HepG2 (cell line): ENCODE results near the gene CD7. TPM values are rescaled to one million over a fixed set of nuclear protein-coding genes. Genes with fewer than 3 reads are reported as not detected.

Experiments
- ATAC-seq: fragments of 200-7000 bp; cut with Tn5 transposase; 3 replicates; pipeline ENCODE4 v1.9.1; 2020; ENCODE audit warnings: mild to moderate bottlenecking, moderate library complexity
- BruUV-seq: library from RNA; stranded (reverse); fragments of 400-500 nt; replicated peaks from 2 replicates; lab custom pipeline; 2021; lab: Mats Ljungman, UMichigan
- CTCF ChIA-PET: fragments of 300-600 bp; formaldehyde crosslinking; extraction: SDS; loops from one replicate; lab custom pipeline; 2021; ENCODE audit warnings: low total read pairs, inconsistent platforms, low intra/inter-chr PET ratio; lab: Yijun Ruan, JAX
- POLR2A ChIA-PET: fragments of 350-600 bp; sonication (Branson Sonifier 250); formaldehyde crosslinking; loops from one replicate; lab custom pipeline; 2020; ENCODE audit warnings: antibody characterized with exemption, inconsistent platforms; lab: Yijun Ruan, JAX
- DNase-seq: peaks from one replicate; pipeline ENCODE4 v3.0.0-alpha.2; 2015; ENCODE audit warnings: low spot score
- FAIRE-seq: peaks from 3 replicates; lab custom pipeline; 2011; peaks lifted over from hg19 to GRCh38; lab: Jason Lieb, UNC
- H2AFZ ChIP-seq: one replicate; pipeline ENCODE4 v1.6.1; 2011; ENCODE audit warnings: low read length, inconsistent platforms
- H3K27ac ChIP-seq: fragments of 300-600 bp; 3 replicates; pipeline ENCODE4 v1.8.0; 2011; ENCODE audit warnings: mixed run types, mild to moderate bottlenecking, mixed read lengths, low read length, inconsistent platforms; ENCODE audit not compliant: insufficient read depth; ENCODE audit errors: extremely low read length
- H3K27me3 ChIP-seq, 2 experiments: fragments of 200-600 bp in 1 of 2; 2 replicates in 1 of 2; 3 replicates in 1 of 2; pipeline versions ENCODE4 v1.6.0 to v1.8.0; 2011; ENCODE audit warnings: low read length in 2 of 2, mild to moderate bottlenecking in 2 of 2, moderate library complexity in 2 of 2, inconsistent platforms in 1 of 2; ENCODE audit not compliant: insufficient read depth in 2 of 2, control insufficient read depth in 1 of 2
- H3K36me3 ChIP-seq, 2 experiments: fragments of 200-600 bp in 1 of 2; replicated peaks in 1 of 2; 2 replicates in 1 of 2; 3 replicates in 1 of 2; pipeline versions ENCODE4 v1.5.1 to v1.8.0; 2011; ENCODE audit warnings: low read length in 2 of 2, inconsistent platforms in 1 of 2; ENCODE audit not compliant: insufficient read depth in 2 of 2, control insufficient read depth in 1 of 2
- H3K4me1 ChIP-seq: 2 replicates; pipeline ENCODE4 v1.5.1; 2012; ENCODE audit warnings: low read length, inconsistent platforms; ENCODE audit not compliant: insufficient read depth
- H3K4me2 ChIP-seq: 2 replicates; pipeline ENCODE4 v1.6.0; 2011; ENCODE audit warnings: low read depth, low read length, inconsistent platforms
- H3K4me3 ChIP-seq, 3 experiments: fragments of 200-600 bp in 1 of 3; sonication (generic), shearing (Covaris generic) in 1 of 3; replicated peaks in 1 of 3; 2 replicates each; pipeline ENCODE4 v1.5.1; 2011 to 2016; ENCODE audit warnings: low read length in 3 of 3, inconsistent platforms in 2 of 3, low read depth in 2 of 3, mild to moderate bottlenecking in 2 of 3, control low read depth in 1 of 3, mixed read lengths in 1 of 3; ENCODE audit not compliant: insufficient read depth in 1 of 3
- H3K79me2 ChIP-seq: one replicate; pipeline ENCODE4 v1.6.1; 2011; ENCODE audit warnings: low read length, inconsistent platforms; ENCODE audit not compliant: insufficient read depth
- H3K9ac ChIP-seq: 2 replicates; pipeline ENCODE4 v1.6.0; 2011; ENCODE audit warnings: mild to moderate bottlenecking, low read depth, low read length, inconsistent platforms; ENCODE audit not compliant: insufficient read depth
- H3K9me3 ChIP-seq: 2 replicates; pipeline ENCODE4 v1.5.1; 2012; ENCODE audit warnings: mild to moderate bottlenecking, low read length
- H4K20me1 ChIP-seq: 2 replicates; pipeline ENCODE4 v1.6.0; 2011; ENCODE audit warnings: inconsistent platforms, mild to moderate bottlenecking, low read length, moderate library complexity; ENCODE audit not compliant: insufficient read depth
- AGO2 ChIP-seq: fragments of 200-400 bp; formaldehyde crosslinking; optimal IDR thresholded peaks from 2 replicates; pipeline ENCODE3; 2017; ENCODE audit warnings: mild to moderate bottlenecking, low read depth, low read length, moderate library complexity
- ARID3A ChIP-seq: IDR thresholded peaks from 2 replicates; pipeline ENCODE4 v1.6.1; 2012; ENCODE audit warnings: low read depth, low read length, improper control_type of control experiment
- KAT2B ChIP-seq: fragments of 150-350 bp; IDR thresholded peaks from 2 replicates; pipeline ENCODE4 v1.6.1; 2014; ENCODE audit warnings: low read depth, low read length, borderline replicate concordance
- KLF16 ChIP-seq, 2 experiments: sonication (generic) in 1 of 2; formaldehyde crosslinking in 1 of 2; IDR thresholded peaks; 2 replicates each; pipeline versions ENCODE4 v1.6.1 to v1.8.0; 2016 to 2023; ENCODE audit warnings: missing genetic modification reagents in 2 of 2, missing compliant biosample characterization in 1 of 2
- MLX ChIP-seq: IDR thresholded peaks from 2 replicates; pipeline ENCODE4 v1.6.1; 2016
- NFIB ChIP-seq: sonication (generic); formaldehyde crosslinking; IDR thresholded peaks from 2 replicates; pipeline ENCODE4 v1.9.0; 2021; ENCODE audit warnings: missing genetic modification reagents, mild to moderate bottlenecking, borderline replicate concordance
- PHF8 ChIP-seq: sonication (generic); formaldehyde crosslinking; IDR thresholded peaks from 2 replicates; pipeline ENCODE4 v1.5.0; 2020; ENCODE audit warnings: missing genetic modification reagents
- RAD51 ChIP-seq: fragments of 450-650 bp; IDR thresholded peaks from 2 replicates; pipeline ENCODE4 v1.6.1; 2016; ENCODE audit warnings: borderline replicate concordance
- RELA ChIP-seq: sonication (generic); formaldehyde crosslinking; IDR thresholded peaks from 2 replicates; pipeline ENCODE4 v1.4.0; 2020; ENCODE audit warnings: missing genetic modification reagents
- SATB2 ChIP-seq: sonication (generic); formaldehyde crosslinking; IDR thresholded peaks from 2 replicates; pipeline ENCODE4 v1.5.0; 2020; ENCODE audit warnings: missing genetic modification reagents
- SMARCC2 ChIP-seq: fragments of 450-650 bp; IDR thresholded peaks from 2 replicates; pipeline ENCODE4 v1.6.1; 2017; ENCODE audit warnings: antibody characterized with exemption, mild to moderate bottlenecking
- TCF7L2 ChIP-seq: IDR thresholded peaks from 2 replicates; pipeline ENCODE4 v1.6.1; 2011; ENCODE audit warnings: mild to moderate bottlenecking, low read depth, low read length, moderate library complexity
- TFAP4 ChIP-seq: sonication (generic); IDR thresholded peaks from 2 replicates; pipeline ENCODE4 v1.6.1; 2016; ENCODE audit warnings: low read depth, borderline replicate concordance
- TMF1 ChIP-seq: sonication (generic); formaldehyde crosslinking; IDR thresholded peaks from 2 replicates; pipeline ENCODE4 v1.8.1; 2022; ENCODE audit warnings: low read depth, missing genetic modification reagents
- ZNF251 ChIP-seq: sonication (generic); formaldehyde crosslinking; IDR thresholded peaks from 2 replicates; pipeline ENCODE4 v1.9.0; 2021; ENCODE audit warnings: mild to moderate bottlenecking, missing genetic modification reagents
- ZNF296 ChIP-seq: sonication (generic); formaldehyde crosslinking; conservative IDR thresholded peaks from 2 replicates; pipeline ENCODE4 v1.5.0; 2020; ENCODE audit warnings: mild to moderate bottlenecking, missing genetic modification reagents
- ZNF547 ChIP-seq: sonication (generic); formaldehyde crosslinking; IDR thresholded peaks from 2 replicates; pipeline ENCODE4 v1.5.1; 2020; ENCODE audit warnings: mild to moderate bottlenecking, missing genetic modification reagents
- ZNF746 ChIP-seq: sonication (generic); formaldehyde crosslinking; IDR thresholded peaks from 2 replicates; pipeline ENCODE4 v1.8.0; 2022; ENCODE audit warnings: mild to moderate bottlenecking, missing genetic modification reagents
- WGBS: methylation state at CpG from one replicate; pipeline ENCODE4 v1.1.6; 2017; ENCODE audit warnings: low lambda C conversion rate; 5-methylcytosine and 5-hydroxymethylcytosine counted together
- in situ Hi-C: cut with HindIII; loops from 2 replicates; pipeline ENCODE4 v1.10.0; 2017; ENCODE audit warnings: low pct_unique_long_range_greater_than_20kb; ENCODE audit not compliant: extremely low pct_ligation_motif_present
- intact Hi-C: fragments of 100-400 bp; cut with micrococcal nuclease; formaldehyde crosslinking; loops from one replicate; pipeline ENCODE4 v1.10.0; 2022; ENCODE audit not compliant: unreplicated experiment
- polyA plus RNA-seq, 8 experiments: library from polyadenylated mRNA; depleted of rRNA in 3 of 8; stranded (reverse) in 7 of 8; unstranded in 1 of 8; fragments of >200 nt; fragmentation: Illumina TruSeq in 4 of 8; extraction: Trizol in 4 of 8; gene quantifications; 2 replicates each; pipeline versions ENCODE4 v1.2.1 to v1.2.3, GENCODE V29; 2011 to 2016; ENCODE audit warnings: low read depth in 4 of 8, missing spikeins in 1 of 8, mixed read lengths in 1 of 8; ENCODE audit not compliant: insufficient read depth in 1 of 8
- total RNA-seq, 5 experiments: library from RNA; depleted of rRNA; stranded (reverse); fragments of >200 nt; fragmentation: Illumina TruSeq; extraction: Trizol; gene quantifications; 2 replicates each; pipeline ENCODE4 v1.2.3, GENCODE V29; 2016; ENCODE audit warnings: low read depth in 1 of 5

The CD7 gene
- total and polyA plus RNA-seq, 2 of the 13 experiments (the other 11 are each of a cell fraction or from before 2014, with no cell fraction given): 67.6 to 76.4 TPM

- TF ChIP-seq TMF1 (CRISPR knock-in tag): no peak
- TF ChIP-seq ZNF746 (CRISPR knock-in tag): no peak
- TF ChIP-seq SATB2 (CRISPR knock-in tag): no peak
Observed at GRCh38 chr17:82345151-82345976, 28.0 kb upstream of the CD7 start (continued).

- FAIRE-seq: no peak
- Histone ChIP-seq H3K4me2 (peak overlapping the region; percentile 75), H3K4me3 (peak overlapping the region; percentile 13 to 59 (median 52); a peak in 4 of 6 replicates), H4K20me1 (no peaks in the 10 kb centered on the region), H3K36me3 (no peaks in the 10 kb centered on the region), H2AFZ (no peak overlapping the region), H3K4me1 (peaks cover 77% of the 10 kb centered on the region), H3K79me2 (peaks cover 17% of the 10 kb centered on the region), H3K27me3 (no peaks in the 10 kb centered on the region), H3K9me3 (no peaks in the 10 kb centered on the region), H3K27ac (peak overlapping the region; percentile 83), H3K9ac (peak overlapping the region; percentile 66)
- 79% methylated on average over 23 of the region's 24 CpGs for WGBS
- no peak for DNase-seq
- in situ Hi-C loops: no loop called here
- CTCF ChIA-PET: no interaction called here
- POLR2A ChIA-PET: interaction anchor here (0.7 to 12.3 kb wide), 12 partner anchors 8 to 175 kb away, joined by 3 to 227 read pairs (median 10); partner anchors contain the start of genes CD7 and SECTM1
- no TSS peak for BruUV-seq
- intact Hi-C loops: no loop called here
- no peak; the same call in 2 of the 3 replicates for ATAC-seq
- TF ChIP-seq ZNF547 (peak; percentile 11; the same call in 1 of the 2 replicates), SMARCC2 (no peak), AGO2 (peak; percentile 89), TCF7L2 (no peak), NFIB (CRISPR knock-in tag) (no peak), KLF16 (CRISPR knock-in tag; IDR thresholded peaks at IDR 0.05) (no peak), ZNF251 (no peak), ZNF296 (no peak), RAD51 (no peak), ARID3A (no peak), KAT2B (no peak), PHF8 (CRISPR knock-in tag) (no peak; the same call in 1 of the 2 replicates), MLX (CRISPR knock-in tag) (no peak), TFAP4 (no peak), RELA (no peak)
Observed at GRCh38 chr17:82344175-82344907, 26.9 kb upstream of the CD7 start.
